Body of pancreas (tissue), 4 donors: Measurements from ENCODE around the gene CGB2. TPM values are rescaled to one million over a fixed set of nuclear protein-coding genes. Genes with fewer than 3 reads are reported as not detected.

Experiments
- ATAC-seq: fragments of 150-250 bp; one replicate; pipeline ENCODE4 v1.9.1; 2016
- DNase-seq, 4 donors: peaks; one replicate each; pipeline ENCODE4 v3.0.0-alpha.2; 2019
- H3K27ac ChIP-seq, 4 donors: fragments of 200-600 bp; sonication (generic); 1 replicate in 3 of 4; 2 replicates in 1 of 4; pipeline versions ENCODE4 v1.5.1 to v1.6.1; 2016 to 2019; ENCODE audit warnings: mild to moderate bottlenecking in 1 of 4, mixed read lengths in 1 of 4, moderate library complexity in 1 of 4
- H3K27me3 ChIP-seq, 2 donors: fragments of 200-600 bp; sonication (generic); one replicate each; pipeline ENCODE4 v1.6.0; 2016; ENCODE audit warnings: mild to moderate bottlenecking in 1 of 2
- H3K36me3 ChIP-seq, 2 donors: fragments of 200-600 bp; sonication (generic); replicated peaks in 1 of 2; 2 replicates each; pipeline ENCODE4 v1.5.1; 2016; ENCODE audit warnings: low read depth in 2 of 2; ENCODE audit not compliant: insufficient read depth in 1 of 2
- H3K4me1 ChIP-seq: fragments of 200-600 bp; sonication (generic); one replicate; pipeline ENCODE4 v1.6.0; 2016
- H3K4me3 ChIP-seq, 2 donors: fragments of 200-600 bp; sonication (generic); 1 replicate in 1 of 2; 2 replicates in 1 of 2; pipeline ENCODE4 v1.5.1; 2016 to 2019
- H3K9me3 ChIP-seq, 3 donors: fragments of 200-600 bp; sonication (generic); 1 replicate in 2 of 3; 2 replicates in 1 of 3; pipeline ENCODE4 v1.5.1; 2016
- POLR2A ChIP-seq, 3 donors: fragments of 450-650 bp; IDR thresholded peaks; one replicate each; pipeline ENCODE4 v1.6.1; 2016; ENCODE audit warnings: antibody characterized with exemption in 3 of 3, mild to moderate bottlenecking in 2 of 3
- WGBS, 2 donors: methylation state at CpG; one replicate each; pipeline ENCODE4 v1.1.5; 2017; 5-methylcytosine and 5-hydroxymethylcytosine counted together
- intact Hi-C: fragments of 100-400 bp; cut with DNase I; formaldehyde crosslinking; loops from one replicate; pipeline ENCODE4 v1.15.1; 2023
- total RNA-seq, 2 donors: library from RNA; depleted of rRNA; stranded (reverse); fragments of >200 nt; gene quantifications; one replicate each; pipeline ENCODE4 v1.1.0, GENCODE V29; 2016
- TF ChIP-seq, protein P1 (sequence below), 7 experiments: fragments of 450-650 bp in 4 of 7; fragments of 200-600 bp in 3 of 7; sonication (generic) in 3 of 7; IDR thresholded peaks; one replicate each; pipeline ENCODE4 v1.5.1; 2016 to 2019; ENCODE audit warnings: antibody characterized with exemption in 7 of 7

The CGB2 gene
- total RNA-seq, 2 donors from 2014 or later: not detected

DNA sequence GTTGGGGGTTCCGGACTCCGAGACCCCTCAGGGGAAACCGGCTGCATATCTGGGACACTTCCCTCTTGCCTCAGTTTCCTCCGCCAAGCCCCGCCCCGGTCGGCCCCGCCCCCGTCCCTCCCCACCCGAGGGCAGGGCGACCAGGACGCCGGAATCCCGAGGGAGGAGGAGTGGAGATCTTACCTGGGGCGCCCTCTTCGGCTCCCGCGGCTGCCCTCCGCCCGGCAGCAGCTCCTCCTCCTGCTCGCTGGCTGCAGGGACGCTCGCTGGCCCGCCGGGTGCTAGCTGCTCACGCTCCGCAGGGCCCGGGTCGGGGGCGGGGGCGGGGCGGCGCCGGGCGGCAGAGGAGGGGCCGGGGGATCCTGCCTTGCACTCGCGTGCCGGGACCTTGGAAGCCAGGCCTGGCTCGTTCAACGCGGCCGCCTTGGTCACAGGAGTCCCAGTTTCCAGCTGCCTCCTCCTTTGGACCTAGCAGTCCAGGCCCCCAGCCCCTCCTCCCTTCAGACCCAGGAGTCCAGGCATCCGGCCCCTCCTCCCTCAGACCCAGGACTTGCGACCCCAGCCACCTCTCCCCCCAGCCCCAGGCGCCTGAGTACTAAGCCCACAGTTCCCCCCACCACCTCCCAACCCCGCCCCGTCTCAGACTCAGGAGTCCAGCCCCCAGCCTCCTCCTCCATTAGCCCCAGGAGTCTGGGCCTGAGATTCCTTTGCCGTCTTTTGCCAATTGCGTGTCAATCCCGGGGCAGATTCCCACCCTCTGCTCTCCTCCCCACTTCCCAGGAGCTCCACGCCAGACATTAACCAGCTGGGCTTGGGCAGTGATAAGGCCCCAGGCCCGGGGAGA lies 33.3 kb downstream of the CGB2 start, which contains the start of gene NTF4:
NTF4 (minus strand) TSS at position 51 of the 844 bp plus-strand sequence. CDS start 2,821 bp downstream, outside the sequence.
- Histone ChIP-seq H3K36me3 (no peaks in the 10 kb centered on the region), H3K9me3 (no peaks in the 10 kb centered on the region), H3K4me1 (peaks cover 12% of the 10 kb centered on the region), H3K27ac (no peak within 1 kb of the TSS), H3K27me3 (peaks cover 0 to 7% of the 10 kb centered on the region in 2 donors), H3K4me3 (no peak within 1 kb of the TSS)
- ATAC-seq (peak; percentile 45), DNase-seq (peak in 3 of 4 donors; percentile 19 to 52 (median 39))
- WGBS, 2 donors: 8 to 28% methylated on average over 7 to 48 of the region's 53 CpGs
- intact Hi-C loops: no loop called here
- no peak for TF ChIP-seq POLR2A (IDR thresholded peaks at IDR 0.05)
- TF ChIP-seq, protein P1, sequence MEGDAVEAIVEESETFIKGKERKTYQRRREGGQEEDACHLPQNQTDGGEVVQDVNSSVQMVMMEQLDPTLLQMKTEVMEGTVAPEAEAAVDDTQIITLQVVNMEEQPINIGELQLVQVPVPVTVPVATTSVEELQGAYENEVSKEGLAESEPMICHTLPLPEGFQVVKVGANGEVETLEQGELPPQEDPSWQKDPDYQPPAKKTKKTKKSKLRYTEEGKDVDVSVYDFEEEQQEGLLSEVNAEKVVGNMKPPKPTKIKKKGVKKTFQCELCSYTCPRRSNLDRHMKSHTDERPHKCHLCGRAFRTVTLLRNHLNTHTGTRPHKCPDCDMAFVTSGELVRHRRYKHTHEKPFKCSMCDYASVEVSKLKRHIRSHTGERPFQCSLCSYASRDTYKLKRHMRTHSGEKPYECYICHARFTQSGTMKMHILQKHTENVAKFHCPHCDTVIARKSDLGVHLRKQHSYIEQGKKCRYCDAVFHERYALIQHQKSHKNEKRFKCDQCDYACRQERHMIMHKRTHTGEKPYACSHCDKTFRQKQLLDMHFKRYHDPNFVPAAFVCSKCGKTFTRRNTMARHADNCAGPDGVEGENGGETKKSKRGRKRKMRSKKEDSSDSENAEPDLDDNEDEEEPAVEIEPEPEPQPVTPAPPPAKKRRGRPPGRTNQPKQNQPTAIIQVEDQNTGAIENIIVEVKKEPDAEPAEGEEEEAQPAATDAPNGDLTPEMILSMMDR (IDR thresholded peaks at IDR 0.05): no peak

DNA sequence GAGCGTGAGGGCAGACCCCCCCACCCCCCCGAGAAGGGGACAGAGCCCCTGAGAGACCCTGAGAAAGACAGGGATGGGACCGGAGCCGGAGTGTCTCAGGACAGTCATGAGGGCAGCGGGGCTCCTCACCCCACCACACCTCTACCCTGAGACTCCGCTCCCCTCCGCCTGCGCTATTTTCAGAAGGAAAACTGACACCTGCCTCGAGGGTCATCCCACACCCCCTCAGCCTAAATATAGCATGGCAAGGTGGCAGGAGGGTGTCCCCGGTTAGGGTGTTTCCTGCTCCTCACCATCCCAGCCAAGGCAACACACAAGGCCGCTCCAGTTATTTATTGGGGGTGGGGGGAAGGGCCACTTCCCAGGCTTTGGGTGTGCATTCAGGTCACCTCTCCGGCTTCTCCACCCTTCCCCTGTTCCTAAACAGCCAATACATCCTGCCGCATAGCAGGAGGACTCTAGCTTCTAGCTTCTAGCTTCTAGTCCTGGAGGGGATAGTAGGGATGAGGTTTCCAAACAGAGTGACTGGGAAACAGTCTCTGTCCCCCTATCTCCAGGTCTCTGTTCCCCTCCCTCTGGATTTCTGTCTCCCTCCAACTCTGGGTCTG lies 34.3 kb downstream of the CGB2 start:
- intact Hi-C loops: no loop called here
- peaks cover 12% of the 10 kb centered on the region for H3K4me1 ChIP-seq
- no peaks in the 10 kb centered on the region for H3K36me3 ChIP-seq
- WGBS, 2 donors: 57 to 73% methylated on average over 11 to 13 of the region's 13 CpGs
- H3K9me3 ChIP-seq: no peaks in the 10 kb centered on the region
- H3K4me3 ChIP-seq: no peak overlapping the region
- peaks cover 0 to 7% of the 10 kb centered on the region in 2 donors for H3K27me3 ChIP-seq
- H3K27ac ChIP-seq: no peak overlapping the region
- ATAC-seq (no peak), DNase-seq (no peak)
- TF ChIP-seq, protein P1 (IDR thresholded peaks at IDR 0.05): no peak
- no peak for TF ChIP-seq POLR2A (IDR thresholded peaks at IDR 0.05)

DNA sequence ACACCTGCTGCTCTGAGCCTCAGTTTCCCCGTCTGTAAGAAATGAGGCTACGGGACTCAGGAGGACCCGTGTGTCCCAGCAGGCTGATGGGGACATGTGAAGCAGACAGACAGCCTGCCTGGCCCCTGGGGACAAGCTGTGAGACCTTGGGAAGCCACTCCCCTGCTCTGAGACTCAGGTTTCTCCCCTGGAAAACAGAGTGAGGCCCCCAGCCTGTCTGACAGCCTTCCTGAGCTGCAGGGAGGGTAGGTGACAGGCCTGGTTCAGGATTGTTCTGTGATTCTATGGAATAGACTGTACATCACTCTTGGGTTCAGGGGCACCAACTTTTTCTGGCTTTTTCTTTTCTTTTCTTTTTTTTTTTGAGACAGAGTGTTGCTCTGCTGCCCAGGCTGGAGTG lies 35.9 kb downstream of the CGB2 start:
- intact Hi-C loops: no loop called here
- Histone ChIP-seq H3K4me3 (no peak overlapping the region), H3K4me1 (peaks cover 17% of the 10 kb centered on the region), H3K9me3 (no peaks in the 10 kb centered on the region), H3K27me3 (peaks cover 0 to 19% of the 10 kb centered on the region in 2 donors), H3K27ac (no peak overlapping the region), H3K36me3 (no peaks in the 10 kb centered on the region)
- TF ChIP-seq POLR2A (IDR thresholded peaks at IDR 0.05): no peak
- TF ChIP-seq, protein P1 (IDR thresholded peaks at IDR 0.05): no peak
- ATAC-seq (no peak), DNase-seq (no peak)
- WGBS, 2 donors: 29 to 40% methylated on average over 2 to 3 of the region's 3 CpGs

DNA sequence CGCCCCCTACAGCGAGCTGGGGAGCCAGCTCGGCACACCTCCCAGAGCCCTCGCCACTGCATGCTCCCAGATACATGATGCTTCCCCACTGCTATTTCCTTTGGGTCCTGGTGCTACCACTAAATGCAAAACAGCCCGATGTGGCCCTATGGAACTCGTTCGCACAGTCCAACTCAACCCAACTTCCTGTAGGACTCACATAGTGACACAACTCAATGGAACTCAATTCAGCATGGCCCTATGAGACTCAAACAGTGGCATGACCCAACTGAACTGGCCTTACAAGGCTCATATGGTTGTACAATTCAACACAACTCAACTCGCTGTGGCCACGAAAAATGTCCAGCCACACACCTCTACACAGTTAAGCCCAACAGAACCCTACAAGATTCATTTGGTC lies 37.3 kb downstream of the CGB2 start:
- Histone ChIP-seq H3K4me1 (peaks cover 17% of the 10 kb centered on the region), H3K27ac (no peak overlapping the region), H3K27me3 (peaks cover 0 to 32% of the 10 kb centered on the region in 2 donors), H3K9me3 (no peaks in the 10 kb centered on the region), H3K4me3 (no peak overlapping the region), H3K36me3 (no peaks in the 10 kb centered on the region)
- no peak for TF ChIP-seq POLR2A (IDR thresholded peaks at IDR 0.05)
- TF ChIP-seq, protein P1 (IDR thresholded peaks at IDR 0.05): no peak
- ATAC-seq: no peak
- intact Hi-C loops: no loop called here
- no peak for DNase-seq
- 86 to 91% methylated on average over 9 of the region's 9 CpGs for WGBS, 2 donors
